ENCODE results near the gene USP3.

DNA sequence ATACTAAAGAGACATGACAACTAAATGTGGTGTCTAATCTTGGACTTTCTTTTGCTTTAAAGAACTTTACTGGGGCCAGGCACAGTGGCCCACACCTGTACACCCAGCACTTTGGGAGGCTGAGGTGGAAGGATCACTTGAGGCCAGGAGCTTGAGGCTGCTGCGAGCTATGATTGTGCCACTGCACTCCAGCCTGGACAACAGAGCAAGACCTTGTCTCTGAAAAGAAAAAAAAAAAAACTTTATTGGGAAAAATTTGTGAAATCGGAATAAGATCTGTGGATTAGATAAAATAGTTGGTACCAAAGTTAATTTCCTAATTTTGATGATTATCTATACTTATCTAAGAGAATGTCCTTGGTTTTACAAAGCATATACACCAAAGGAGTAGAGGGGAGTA is 34.4 kb upstream of the USP3 start:
- no peak for TF ChIP-seq POLR2A (IDR thresholded peaks at IDR 0.05)
- TF ChIP-seq, protein P1, sequence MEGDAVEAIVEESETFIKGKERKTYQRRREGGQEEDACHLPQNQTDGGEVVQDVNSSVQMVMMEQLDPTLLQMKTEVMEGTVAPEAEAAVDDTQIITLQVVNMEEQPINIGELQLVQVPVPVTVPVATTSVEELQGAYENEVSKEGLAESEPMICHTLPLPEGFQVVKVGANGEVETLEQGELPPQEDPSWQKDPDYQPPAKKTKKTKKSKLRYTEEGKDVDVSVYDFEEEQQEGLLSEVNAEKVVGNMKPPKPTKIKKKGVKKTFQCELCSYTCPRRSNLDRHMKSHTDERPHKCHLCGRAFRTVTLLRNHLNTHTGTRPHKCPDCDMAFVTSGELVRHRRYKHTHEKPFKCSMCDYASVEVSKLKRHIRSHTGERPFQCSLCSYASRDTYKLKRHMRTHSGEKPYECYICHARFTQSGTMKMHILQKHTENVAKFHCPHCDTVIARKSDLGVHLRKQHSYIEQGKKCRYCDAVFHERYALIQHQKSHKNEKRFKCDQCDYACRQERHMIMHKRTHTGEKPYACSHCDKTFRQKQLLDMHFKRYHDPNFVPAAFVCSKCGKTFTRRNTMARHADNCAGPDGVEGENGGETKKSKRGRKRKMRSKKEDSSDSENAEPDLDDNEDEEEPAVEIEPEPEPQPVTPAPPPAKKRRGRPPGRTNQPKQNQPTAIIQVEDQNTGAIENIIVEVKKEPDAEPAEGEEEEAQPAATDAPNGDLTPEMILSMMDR (IDR thresholded peaks at IDR 0.05): no peak
